HL-60 (cell line): ENCODE measurements around the gene ARHGEF16.

Experiments used
- DNase-seq, 2 experiments: peaks; one replicate each; pipeline ENCODE4 v3.0.0-alpha.2; 2010 to 2020; ENCODE audit warnings: low read depth in 1 of 2, low spot score in 1 of 2
- H3K27ac ChIP-seq: fragments of 250-450 bp; sonication (Bioruptor Pico); replicated peaks from 2 replicates; pipeline ENCODE4 v1.5.1; 2020; ENCODE audit warnings: mild to moderate bottlenecking, moderate library complexity
- H3K27me3 ChIP-seq: fragments of 250-450 bp; sonication (Bioruptor Pico); 2 replicates; pipeline ENCODE4 v1.5.1; 2021; ENCODE audit warnings: mild to moderate bottlenecking, moderate library complexity; ENCODE audit not compliant: insufficient read depth, poor library complexity, severe bottlenecking
- H3K4me3 ChIP-seq: replicated peaks from 2 replicates; pipeline ENCODE4 v1.5.1; 2011; ENCODE audit warnings: mild to moderate bottlenecking, control low read depth, low read length; ENCODE audit not compliant: insufficient read depth
- GABPA ChIP-seq: IDR thresholded peaks from 2 replicates; pipeline ENCODE4 v1.6.1; 2012; ENCODE audit warnings: low read depth
- POLR2AphosphoS5 ChIP-seq: IDR thresholded peaks from 2 replicates; pipeline ENCODE4 v1.6.1; 2012; ENCODE audit warnings: low read depth
- SPI1 ChIP-seq: IDR thresholded peaks from 2 replicates; pipeline ENCODE4 v1.6.1; 2012; ENCODE audit warnings: low read depth, mild to moderate bottlenecking, borderline replicate concordance
- TF ChIP-seq, protein P1 (sequence below): IDR thresholded peaks from 2 replicates; pipeline ENCODE4 v1.6.1; 2012; ENCODE audit warnings: low read depth; ENCODE audit not compliant: insufficient replicate concordance
- TF ChIP-seq, protein P2 (sequence below): IDR thresholded peaks from one replicate; pipeline ENCODE4 v1.5.1; 2011; ENCODE audit warnings: low read length, control low read depth, inconsistent platforms; ENCODE audit not compliant: insufficient read depth

ARHGEF16 gene

GRCh38 chr1:3456964-3457909, 2.8 kb downstream of the ARHGEF16 start:
- Histone ChIP-seq H3K4me3 (no peak overlapping the region), H3K27ac (no peak overlapping the region), H3K27me3 (peaks cover 29% of the 10 kb centered on the region)
- no peak for DNase-seq
- no peak for TF ChIP-seq POLR2AphosphoS5
- TF ChIP-seq, protein P1, sequence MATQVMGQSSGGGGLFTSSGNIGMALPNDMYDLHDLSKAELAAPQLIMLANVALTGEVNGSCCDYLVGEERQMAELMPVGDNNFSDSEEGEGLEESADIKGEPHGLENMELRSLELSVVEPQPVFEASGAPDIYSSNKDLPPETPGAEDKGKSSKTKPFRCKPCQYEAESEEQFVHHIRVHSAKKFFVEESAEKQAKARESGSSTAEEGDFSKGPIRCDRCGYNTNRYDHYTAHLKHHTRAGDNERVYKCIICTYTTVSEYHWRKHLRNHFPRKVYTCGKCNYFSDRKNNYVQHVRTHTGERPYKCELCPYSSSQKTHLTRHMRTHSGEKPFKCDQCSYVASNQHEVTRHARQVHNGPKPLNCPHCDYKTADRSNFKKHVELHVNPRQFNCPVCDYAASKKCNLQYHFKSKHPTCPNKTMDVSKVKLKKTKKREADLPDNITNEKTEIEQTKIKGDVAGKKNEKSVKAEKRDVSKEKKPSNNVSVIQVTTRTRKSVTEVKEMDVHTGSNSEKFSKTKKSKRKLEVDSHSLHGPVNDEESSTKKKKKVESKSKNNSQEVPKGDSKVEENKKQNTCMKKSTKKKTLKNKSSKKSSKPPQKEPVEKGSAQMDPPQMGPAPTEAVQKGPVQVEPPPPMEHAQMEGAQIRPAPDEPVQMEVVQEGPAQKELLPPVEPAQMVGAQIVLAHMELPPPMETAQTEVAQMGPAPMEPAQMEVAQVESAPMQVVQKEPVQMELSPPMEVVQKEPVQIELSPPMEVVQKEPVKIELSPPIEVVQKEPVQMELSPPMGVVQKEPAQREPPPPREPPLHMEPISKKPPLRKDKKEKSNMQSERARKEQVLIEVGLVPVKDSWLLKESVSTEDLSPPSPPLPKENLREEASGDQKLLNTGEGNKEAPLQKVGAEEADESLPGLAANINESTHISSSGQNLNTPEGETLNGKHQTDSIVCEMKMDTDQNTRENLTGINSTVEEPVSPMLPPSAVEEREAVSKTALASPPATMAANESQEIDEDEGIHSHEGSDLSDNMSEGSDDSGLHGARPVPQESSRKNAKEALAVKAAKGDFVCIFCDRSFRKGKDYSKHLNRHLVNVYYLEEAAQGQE = no peak
- TF ChIP-seq, protein P2, sequence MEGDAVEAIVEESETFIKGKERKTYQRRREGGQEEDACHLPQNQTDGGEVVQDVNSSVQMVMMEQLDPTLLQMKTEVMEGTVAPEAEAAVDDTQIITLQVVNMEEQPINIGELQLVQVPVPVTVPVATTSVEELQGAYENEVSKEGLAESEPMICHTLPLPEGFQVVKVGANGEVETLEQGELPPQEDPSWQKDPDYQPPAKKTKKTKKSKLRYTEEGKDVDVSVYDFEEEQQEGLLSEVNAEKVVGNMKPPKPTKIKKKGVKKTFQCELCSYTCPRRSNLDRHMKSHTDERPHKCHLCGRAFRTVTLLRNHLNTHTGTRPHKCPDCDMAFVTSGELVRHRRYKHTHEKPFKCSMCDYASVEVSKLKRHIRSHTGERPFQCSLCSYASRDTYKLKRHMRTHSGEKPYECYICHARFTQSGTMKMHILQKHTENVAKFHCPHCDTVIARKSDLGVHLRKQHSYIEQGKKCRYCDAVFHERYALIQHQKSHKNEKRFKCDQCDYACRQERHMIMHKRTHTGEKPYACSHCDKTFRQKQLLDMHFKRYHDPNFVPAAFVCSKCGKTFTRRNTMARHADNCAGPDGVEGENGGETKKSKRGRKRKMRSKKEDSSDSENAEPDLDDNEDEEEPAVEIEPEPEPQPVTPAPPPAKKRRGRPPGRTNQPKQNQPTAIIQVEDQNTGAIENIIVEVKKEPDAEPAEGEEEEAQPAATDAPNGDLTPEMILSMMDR = no peak
- TF ChIP-seq GABPA = no peak
- TF ChIP-seq SPI1 = no peak

GRCh38 chr1:3457910-3458883, 3.7 kb downstream of the ARHGEF16 start:
- DNase-seq = no peak
- peaks cover 25% of the 10 kb centered on the region for H3K27me3 ChIP-seq
- no peak for TF ChIP-seq GABPA
- TF ChIP-seq, protein P2 = no peak
- TF ChIP-seq POLR2AphosphoS5 = no peak
- TF ChIP-seq, protein P1 = no peak
- no peak for TF ChIP-seq SPI1
- H3K27ac ChIP-seq = no peak overlapping the region
- H3K4me3 ChIP-seq = no peak overlapping the region

- Histone ChIP-seq H3K27me3 (peaks cover 16% of the 10 kb centered on the region), H3K27ac (no peak overlapping the region), H3K4me3 (no peak overlapping the region)
- TF ChIP-seq GABPA = no peak
- TF ChIP-seq SPI1 = no peak
- TF ChIP-seq, protein P2 = no peak
- no peak for TF ChIP-seq POLR2AphosphoS5
- no peak for DNase-seq
These were observed 4.8 kb downstream of the ARHGEF16 start for GRCh38 chr1:3459051-3459908.
